AG09319 (cell line): Measurements from ENCODE around the gene C1orf141.

ENCODE experiments used
- DNase-seq: peaks from one replicate; pipeline ENCODE4 v3.0.0-alpha.2; 2010; ENCODE audit warnings: low read depth; ENCODE audit errors: extremely low read depth
- TF ChIP-seq, protein P1 (sequence below): IDR thresholded peaks from 2 replicates; pipeline ENCODE4 v1.5.1; 2011; ENCODE audit warnings: low read depth, mild to moderate bottlenecking, inconsistent platforms, low read length, moderate library complexity

C1orf141 gene

DNA sequence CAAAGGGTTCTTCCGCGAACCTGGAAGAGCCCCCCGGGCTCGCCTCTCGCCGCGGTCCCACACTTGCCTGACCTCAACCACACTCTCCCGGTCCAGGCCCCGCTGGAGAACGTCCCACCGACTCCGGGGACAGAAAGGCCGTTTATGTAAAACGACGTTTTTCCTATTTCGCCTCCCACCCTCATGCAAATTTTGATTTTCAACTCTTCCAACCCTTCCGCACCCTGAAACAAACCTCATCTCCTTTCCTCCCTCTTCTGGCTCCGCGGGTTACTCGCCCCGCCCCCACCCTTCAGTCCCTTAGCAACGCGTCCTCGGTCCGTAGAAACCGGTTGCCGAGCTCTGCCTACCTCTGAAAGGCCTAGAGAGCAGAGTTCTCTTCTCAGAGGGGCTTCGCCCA is at the start of gene C1orf141:
Gene C1orf141 (minus strand): TSS at position 276 of the 400 bp plus-strand sequence. CDS start 7,730 bp downstream, outside the sequence.
- TF ChIP-seq, protein P1, sequence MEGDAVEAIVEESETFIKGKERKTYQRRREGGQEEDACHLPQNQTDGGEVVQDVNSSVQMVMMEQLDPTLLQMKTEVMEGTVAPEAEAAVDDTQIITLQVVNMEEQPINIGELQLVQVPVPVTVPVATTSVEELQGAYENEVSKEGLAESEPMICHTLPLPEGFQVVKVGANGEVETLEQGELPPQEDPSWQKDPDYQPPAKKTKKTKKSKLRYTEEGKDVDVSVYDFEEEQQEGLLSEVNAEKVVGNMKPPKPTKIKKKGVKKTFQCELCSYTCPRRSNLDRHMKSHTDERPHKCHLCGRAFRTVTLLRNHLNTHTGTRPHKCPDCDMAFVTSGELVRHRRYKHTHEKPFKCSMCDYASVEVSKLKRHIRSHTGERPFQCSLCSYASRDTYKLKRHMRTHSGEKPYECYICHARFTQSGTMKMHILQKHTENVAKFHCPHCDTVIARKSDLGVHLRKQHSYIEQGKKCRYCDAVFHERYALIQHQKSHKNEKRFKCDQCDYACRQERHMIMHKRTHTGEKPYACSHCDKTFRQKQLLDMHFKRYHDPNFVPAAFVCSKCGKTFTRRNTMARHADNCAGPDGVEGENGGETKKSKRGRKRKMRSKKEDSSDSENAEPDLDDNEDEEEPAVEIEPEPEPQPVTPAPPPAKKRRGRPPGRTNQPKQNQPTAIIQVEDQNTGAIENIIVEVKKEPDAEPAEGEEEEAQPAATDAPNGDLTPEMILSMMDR = no peak
- no peak for DNase-seq

DNA sequence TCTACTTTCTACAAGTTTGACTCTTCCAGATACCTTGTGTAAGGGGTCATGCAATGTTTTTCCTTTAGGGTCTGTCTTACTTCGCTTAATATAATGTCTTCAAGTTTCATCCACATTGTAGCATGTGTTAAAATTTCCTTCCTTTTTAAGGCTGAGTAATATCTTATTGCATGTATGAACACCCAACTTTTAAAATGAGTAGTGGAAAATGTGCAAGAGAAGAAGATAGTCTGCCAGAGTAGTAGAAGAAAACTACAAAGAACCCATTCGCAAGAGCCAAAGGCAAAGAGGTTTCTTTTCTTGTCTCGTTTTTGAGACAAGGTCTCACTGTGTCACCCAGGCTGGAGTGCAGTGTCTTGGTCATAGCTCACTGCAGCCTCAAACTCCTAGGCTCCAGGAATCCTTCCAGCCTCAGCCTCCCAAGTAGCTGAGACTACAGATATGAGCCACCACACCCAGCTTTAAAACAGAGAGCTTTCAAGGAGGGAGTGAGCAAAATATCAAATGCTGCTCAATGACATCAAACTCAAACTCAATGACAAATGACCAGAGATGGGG is 40.8 kb upstream of the C1orf141 start:
- no peak for DNase-seq
- TF ChIP-seq, protein P1 = no peak

DNA sequence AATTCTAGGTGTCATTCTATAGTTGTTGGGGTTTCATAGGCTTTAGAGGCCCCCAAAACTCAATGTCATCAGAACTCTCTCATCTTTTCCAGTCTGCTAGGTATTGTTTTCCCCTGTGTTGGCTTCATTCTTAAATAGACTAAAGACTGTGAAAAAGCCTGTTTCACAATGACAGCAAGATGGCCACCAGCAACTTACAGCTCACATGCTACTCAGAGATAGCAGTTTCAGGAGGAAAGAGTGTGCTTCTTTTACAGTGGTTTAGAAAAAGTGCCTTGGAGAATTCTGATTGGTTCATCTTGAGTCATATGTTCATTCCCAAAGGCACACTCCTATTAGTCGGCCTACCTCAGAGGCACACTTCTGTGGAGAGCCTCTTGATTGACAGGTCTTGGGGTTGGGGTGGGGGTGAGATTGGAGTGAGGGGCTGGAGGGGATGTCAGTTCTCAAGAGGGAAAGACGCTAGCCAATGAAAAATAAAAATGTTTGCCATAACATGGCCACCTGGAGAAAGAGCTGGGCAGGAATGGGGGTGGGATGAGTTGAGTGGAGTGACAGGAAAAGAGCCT is 40.0 kb upstream of the C1orf141 start:
- TF ChIP-seq, protein P1 = no peak
- no peak for DNase-seq

DNA sequence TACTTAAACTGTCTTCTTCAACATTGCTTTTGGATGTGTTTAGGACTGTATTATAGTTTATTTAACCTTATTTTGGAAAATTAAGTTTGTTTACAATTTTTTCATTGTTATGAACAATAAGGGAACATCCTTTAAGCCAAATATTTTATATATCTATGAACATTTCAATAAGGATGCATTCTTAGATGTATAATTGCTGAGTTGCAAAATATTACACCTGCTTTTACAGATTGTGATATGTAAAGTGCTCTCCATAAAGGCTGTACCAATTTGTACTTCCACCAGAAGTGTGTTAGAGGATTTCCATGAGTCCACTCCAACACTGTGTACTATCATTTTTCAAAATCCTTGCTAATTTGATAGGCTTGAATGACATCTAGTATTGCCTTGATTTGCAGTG is 39.2 kb upstream of the C1orf141 start:
- TF ChIP-seq, protein P1 = no peak
- no peak for DNase-seq

DNA sequence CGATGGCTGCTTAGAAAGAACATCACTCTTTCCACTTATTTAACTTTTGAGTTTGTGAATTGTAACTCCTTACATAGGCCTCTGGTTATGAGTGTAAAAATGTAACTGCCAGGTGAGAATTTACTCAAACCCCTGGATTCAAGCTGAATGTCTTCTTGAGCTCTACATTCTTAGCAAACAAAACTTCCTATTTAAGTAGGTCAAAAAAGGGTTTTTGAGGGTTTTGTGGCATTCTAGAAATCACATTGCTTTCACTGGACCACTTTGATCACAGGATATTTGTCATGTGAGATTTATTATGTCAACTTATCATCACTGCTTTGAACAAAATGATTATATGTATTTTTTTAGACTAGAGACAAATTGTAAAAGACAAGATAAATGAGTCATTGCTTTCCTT is 37.2 kb upstream of the C1orf141 start:
- DNase-seq = no peak
- TF ChIP-seq, protein P1 = no peak

DNA sequence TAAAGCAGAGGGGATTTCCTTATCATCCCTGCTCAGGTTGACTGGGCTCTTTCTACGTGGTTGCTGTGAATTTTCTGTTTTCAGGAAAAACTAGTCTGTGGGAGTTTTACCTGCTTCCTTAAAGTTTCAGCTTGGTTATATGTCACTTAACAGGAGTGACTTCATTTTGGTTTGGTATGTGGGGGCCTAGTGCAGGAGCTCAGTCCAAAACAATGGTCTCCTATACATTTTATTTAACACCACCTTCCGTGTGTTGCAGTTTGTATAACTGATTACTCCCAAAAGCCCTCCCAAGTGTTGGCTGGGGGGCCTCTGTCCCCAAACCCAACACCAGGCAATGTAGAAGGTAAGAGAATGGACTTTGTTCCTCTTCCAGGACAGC is 36.8 kb upstream of the C1orf141 start:
- TF ChIP-seq, protein P1 = no peak
- DNase-seq = no peak

DNA sequence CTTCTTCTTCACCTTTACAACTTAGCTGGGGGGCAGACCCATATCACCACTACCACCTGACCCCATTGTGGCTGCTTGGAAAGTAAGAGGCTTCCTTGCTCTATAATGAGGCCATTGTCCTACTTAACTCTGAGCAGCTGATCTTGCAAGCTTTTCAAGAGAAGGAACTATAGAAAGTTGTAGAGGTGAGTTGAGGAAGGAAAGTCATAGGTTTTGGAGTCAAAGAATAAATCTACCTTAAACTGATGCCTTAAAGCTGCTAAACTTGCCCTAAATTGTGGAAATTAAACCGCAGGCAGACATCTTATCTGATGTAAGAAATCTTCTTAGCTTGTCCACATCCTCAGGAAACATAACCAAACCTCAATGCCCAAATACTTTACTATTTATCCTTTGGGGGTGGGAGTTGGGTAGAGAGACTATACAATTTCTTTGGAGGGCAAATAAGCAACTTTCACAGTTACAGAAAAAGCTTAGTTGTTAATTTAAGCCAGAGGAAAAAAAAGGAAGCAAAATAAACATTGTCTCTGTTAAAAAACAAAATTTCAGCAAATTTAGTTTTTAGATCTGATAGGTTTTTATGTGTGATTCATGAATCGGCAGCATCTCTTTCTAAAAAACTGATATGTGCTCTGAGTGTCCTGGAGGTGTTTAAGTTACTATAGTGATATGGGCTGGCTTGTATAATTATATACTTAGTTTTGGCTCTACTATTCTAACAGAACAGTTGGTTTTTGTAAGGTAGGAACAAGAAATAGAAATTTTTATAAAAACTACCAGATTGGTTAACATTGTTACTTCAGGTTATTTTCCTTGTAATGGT is 36.2 kb upstream of the C1orf141 start:
- no peak for DNase-seq
- TF ChIP-seq, protein P1 = no peak
